ENCODE results near the gene PRKCA.

- no peak for TF ChIP-seq REST (IDR thresholded peaks at IDR 0.05; ENCODE audit: insufficient replicate concordance, low read depth)
- TF ChIP-seq CTCF (IDR thresholded peaks at IDR 0.05; ENCODE audit: insufficient read depth, low read length) = no peak
- no peak for TF ChIP-seq POLR2AphosphoS5 (IDR thresholded peaks at IDR 0.05; ENCODE audit: low read depth)
- TF ChIP-seq SPI1 (IDR thresholded peaks at IDR 0.05; ENCODE audit: borderline replicate concordance, low read depth) = no peak
- no peak for TF ChIP-seq GABPA (IDR thresholded peaks at IDR 0.05; ENCODE audit: low read depth)
These were observed 171.8 kb downstream of the PRKCA start for GRCh38 chr17:66474258-66474657.

All from HL-60 (cell line).